ENCODE measurements around the gene ADIPOR2. TPM values are rescaled to one million over a fixed set of nuclear protein-coding genes. Genes with fewer than 3 reads are reported as not detected.

Gene ADIPOR2
- total and polyA plus RNA-seq, 9 donors: 21.5 to 91.8 (median 42.0) TPM

GRCh38 chr12:1666685-1667162, 24.1 kb upstream of the ADIPOR2 start:
- TF ChIP-seq EP300 (IDR thresholded peaks at IDR 0.05) (no peak), POLR2A (IDR thresholded peaks at IDR 0.05) (no peak), CTCF (IDR thresholded peaks at IDR 0.05) (no peak)
- no peaks in the 10 kb centered on the region for H3K36me3 ChIP-seq
- no peak overlapping the region for H3K4me3 ChIP-seq
- H3K4me1 ChIP-seq (ENCODE audit: insufficient read depth): peaks cover 7% of the 10 kb centered on the region
- intact Hi-C loops (cut with DNase I): no loop called here
- WGBS, 3 donors: 7 to 15% (median 11%) methylated on average over 2 of the region's 2 CpGs
- no peak for DNase-seq
- peak overlapping the region in 1 of 2 donors; percentile 60 for H3K27ac ChIP-seq
- H3K9me3 ChIP-seq: no peaks in the 10 kb centered on the region
- H3K27me3 ChIP-seq: no peaks in the 10 kb centered on the region

- peak in 1 of 5 donors; percentile 37 for DNase-seq
- WGBS, 3 donors: 40 to 63% (median 48%) methylated on average over 18 of the region's 18 CpGs
- Histone ChIP-seq H3K27ac (peak overlapping the region in 1 of 2 donors; percentile 6), H3K4me1 (ENCODE audit: insufficient read depth) (peaks cover 7% of the 10 kb centered on the region), H3K9me3 (no peaks in the 10 kb centered on the region), H3K36me3 (no peaks in the 10 kb centered on the region), H3K4me3 (no peak overlapping the region), H3K27me3 (no peaks in the 10 kb centered on the region)
- no peak for TF ChIP-seq EP300 (IDR thresholded peaks at IDR 0.05)
- TF ChIP-seq CTCF (IDR thresholded peaks at IDR 0.05): no peak
- TF ChIP-seq POLR2A (IDR thresholded peaks at IDR 0.05): no peak
- intact Hi-C loops (cut with DNase I): no loop called here
These were observed 21.9 kb upstream of the ADIPOR2 start for GRCh38 chr12:1668833-1669543.

- Histone ChIP-seq H3K27me3 (no peaks in the 10 kb centered on the region), H3K4me3 (no peak overlapping the region), H3K4me1 (ENCODE audit: insufficient read depth) (peaks cover 7% of the 10 kb centered on the region), H3K27ac (no peak overlapping the region), H3K36me3 (no peaks in the 10 kb centered on the region), H3K9me3 (no peaks in the 10 kb centered on the region)
- TF ChIP-seq EP300 (IDR thresholded peaks at IDR 0.05): no peak
- TF ChIP-seq POLR2A (IDR thresholded peaks at IDR 0.05): no peak
- TF ChIP-seq CTCF (IDR thresholded peaks at IDR 0.05): no peak
- DNase-seq: no peak
- 79 to 84% (median 82%) methylated on average over 14 of the region's 14 CpGs for WGBS, 3 donors
- intact Hi-C loops (cut with DNase I): no loop called here
These were observed 20.3 kb upstream of the ADIPOR2 start for GRCh38 chr12:1670358-1671268.

- Histone ChIP-seq H3K4me1 (ENCODE audit: insufficient read depth) (no peaks in the 10 kb centered on the region), H3K36me3 (no peaks in the 10 kb centered on the region), H3K27ac (no peak overlapping the region), H3K27me3 (no peaks in the 10 kb centered on the region), H3K4me3 (no peak overlapping the region), H3K9me3 (no peaks in the 10 kb centered on the region)
- intact Hi-C loops (cut with DNase I): no loop called here
- 91 to 97% (median 92%) methylated on average over 3 of the region's 3 CpGs for WGBS, 3 donors
- TF ChIP-seq EP300 (IDR thresholded peaks at IDR 0.05) (no peak), POLR2A (IDR thresholded peaks at IDR 0.05) (no peak)
- no peak for DNase-seq
These were observed 14.8 kb upstream of the ADIPOR2 start for GRCh38 chr12:1676043-1676442.

All from ovary (tissue), 9 donors.